GM19328 (cell line): Measurements from ENCODE around the gene TSPAN18.

ENCODE experiments used
- ATAC-seq: cut with Tn5 transposase; IDR thresholded peaks from one replicate; pipeline ENCODE4 v1.9.1; 2021; ENCODE audit warnings: mild to moderate bottlenecking, moderate library complexity; ENCODE audit not compliant: unreplicated experiment

Gene TSPAN18

DNA sequence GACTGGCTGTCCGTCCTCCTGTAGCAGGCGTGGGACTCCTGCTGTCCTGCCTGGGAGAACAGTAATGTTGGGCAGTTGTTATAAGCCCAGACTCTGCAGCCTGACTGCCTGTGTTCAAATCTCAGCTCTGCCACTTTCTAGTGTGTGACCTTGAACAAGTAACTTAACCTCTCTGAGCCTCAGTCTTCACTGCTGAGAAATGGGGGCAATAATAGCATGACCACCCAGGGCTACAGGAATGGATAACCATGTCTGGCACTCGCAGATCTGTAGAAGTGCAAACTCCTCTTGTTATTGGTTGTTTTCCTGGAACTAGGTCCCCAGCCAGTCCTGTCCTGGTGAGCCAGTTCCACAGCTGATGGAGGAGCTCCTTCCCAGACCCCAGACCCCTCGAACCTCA is 154.2 kb downstream of the TSPAN18 start:
- no peak for ATAC-seq

DNA sequence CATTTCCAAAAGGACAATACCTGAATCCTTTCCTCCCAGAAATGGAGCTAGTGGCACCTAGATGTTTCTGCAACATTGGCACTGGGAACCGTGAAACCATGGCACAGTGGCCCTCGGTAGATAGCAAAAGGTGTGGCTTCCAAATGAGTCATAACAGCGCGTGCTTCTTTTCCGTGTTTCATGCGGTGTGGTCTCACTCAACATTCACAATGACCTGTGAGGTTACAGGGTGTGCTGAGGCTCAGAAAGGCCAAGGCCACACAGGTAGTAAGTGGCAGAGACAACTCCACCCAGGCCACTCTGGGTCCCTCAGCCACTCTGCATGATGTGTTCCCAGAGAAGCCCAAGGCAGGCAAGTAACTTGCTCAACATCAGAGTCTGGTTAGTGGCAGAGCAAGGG is 156.5 kb downstream of the TSPAN18 start:
- no peak for ATAC-seq

DNA sequence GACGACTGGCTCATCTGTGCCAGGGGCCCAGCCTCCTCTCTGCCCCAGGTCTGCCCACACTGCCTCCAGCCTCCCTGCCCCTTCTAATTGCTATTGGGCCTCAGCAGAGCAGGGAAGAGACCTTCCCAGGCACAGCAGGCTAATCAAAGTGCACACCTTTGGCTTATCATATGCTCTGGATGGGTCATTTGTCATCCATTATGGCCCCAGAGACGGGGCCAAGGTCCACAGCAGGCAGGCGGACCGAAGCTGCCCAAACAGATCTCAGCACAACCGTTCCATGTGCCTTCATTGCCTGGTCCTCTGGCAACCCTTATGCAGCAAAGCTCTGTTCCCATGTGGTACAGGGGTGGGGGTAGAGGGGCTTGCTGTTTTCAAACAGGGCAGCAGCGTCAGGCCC is 157.3 kb downstream of the TSPAN18 start:
- no peak for ATAC-seq

DNA sequence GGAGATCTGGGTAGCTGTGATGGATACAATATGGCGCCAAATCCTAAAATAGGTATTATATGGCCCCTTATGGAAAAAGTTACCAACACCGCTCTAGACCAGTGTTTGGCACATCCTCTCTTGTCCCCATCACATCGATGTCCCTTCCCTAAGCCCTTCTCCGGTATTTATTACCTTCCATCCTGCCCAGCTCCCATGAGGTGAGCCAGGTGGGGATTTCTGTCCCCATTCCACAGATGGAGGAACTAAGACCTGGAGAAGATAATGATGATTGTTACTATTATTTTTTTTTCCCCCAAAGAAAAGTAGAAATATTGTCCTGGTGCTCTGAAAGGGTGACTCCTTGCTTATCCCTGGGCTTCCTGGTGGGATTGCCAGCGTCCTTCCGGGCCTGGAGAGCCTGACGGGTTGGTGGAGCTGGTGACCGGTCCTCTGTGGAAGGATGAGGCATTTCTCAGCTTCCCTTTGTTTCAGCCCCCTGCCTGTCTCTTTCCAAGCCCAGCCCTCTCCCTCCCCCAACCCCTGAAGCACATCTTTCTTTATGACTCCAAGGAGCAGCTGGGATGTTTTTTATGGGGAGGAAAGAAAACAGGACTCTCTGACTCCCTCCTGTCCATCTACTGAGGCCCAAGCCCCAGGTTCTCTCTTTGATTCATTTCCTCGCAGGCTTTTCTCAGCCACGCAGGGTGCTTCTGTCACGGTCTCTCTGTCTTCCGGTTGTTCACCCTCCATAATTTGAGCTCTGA is 158.5 kb downstream of the TSPAN18 start:
- no peak for ATAC-seq

DNA sequence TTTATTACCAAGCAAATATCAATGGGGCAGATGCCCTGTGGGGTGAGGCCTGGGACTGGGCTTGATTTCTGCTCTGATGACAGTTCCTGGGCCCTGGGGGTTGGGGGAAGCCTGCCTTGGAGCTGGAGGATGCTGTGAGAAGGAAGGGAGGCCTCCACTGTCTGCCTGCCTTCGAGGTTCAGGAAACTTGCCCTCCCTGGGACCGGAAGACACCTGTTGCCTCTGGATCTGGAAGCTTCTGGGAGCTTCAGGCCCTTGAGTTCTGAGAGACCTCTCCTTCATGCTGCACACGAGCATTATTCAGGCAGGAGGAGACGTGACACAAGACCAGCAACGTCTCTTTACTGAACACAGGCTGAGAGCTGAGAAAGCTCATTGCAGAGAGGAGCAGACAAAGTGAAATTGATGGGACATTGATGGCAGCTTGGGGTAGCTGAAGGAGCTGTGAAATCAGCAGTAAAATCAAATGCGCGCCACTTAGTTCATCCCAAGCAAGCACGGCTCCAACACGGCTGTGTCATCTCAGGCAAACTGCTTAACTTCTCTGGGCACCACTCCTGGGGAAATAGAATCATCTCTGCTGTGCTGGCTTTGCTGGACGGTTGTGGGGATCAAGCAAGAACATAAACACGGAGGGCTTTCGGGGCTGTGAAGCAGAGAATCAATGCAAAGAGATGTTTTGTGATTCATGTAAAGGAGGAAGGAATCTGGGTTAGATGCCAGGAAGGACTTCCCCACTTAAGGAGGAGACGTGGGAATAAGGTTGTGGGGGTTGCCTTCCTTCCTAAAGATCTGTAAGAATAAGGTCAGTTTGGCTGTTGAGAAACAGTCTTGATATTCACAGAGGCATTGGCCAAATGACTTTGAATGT is 159.4 kb downstream of the TSPAN18 start:
- ATAC-seq: no peak

DNA sequence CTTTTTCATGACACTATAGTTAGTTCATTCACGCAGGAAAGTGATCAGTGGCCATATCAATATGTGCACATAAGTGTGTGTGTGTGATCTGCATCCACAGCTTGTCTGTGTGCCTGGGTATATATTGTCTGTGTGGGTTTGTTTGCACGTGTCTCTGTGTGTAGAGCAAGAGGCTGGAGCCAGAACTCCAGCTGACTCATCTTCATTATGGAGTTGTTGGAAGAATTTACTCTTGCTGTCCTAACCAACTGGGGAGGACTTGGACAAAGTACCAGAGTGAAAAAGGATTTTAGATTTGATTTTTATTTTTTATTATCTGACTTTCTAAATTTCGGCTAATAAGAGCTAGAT is 160.0 kb downstream of the TSPAN18 start:
- ATAC-seq: no peak

DNA sequence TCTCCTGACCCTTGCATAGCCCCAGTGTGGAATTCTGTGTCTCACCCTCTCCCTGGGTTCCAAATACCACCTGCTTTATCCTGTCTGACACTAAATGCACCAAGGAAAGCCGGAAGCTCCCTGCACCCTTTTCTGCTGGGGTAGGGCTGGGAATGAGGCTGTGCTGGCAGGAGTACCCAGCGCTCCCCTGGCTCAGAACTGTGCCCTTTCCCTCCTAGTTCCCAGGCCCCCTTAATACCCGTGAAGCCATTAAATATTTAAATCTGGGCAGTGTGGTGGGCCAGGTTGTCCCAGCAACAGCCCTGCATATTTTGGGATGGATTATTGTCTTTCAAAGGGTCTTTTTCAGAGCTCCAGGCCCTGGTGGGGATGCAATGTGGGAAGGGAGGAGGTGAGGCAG is 160.9 kb downstream of the TSPAN18 start:
- no peak for ATAC-seq

DNA sequence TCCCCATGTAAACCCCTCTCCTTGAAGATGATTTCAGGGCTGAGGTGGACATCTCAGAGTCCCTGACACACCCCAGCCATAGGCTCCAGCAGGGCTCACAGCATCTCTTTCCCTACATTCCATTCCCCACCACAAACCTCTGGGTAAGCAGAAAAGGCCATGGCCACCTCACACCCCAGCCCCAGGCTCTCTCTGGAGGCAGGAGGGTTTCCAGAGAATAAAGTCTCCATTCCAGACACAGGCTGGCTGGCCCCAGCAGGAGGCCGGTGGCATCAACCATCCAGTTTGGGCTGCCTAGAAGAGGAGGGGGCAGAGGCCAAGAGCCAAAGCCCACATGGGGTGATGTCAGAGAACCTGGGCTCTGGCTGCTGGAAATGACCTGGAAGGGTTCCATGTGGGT is 162.5 kb downstream of the TSPAN18 start:
- no peak for ATAC-seq

DNA sequence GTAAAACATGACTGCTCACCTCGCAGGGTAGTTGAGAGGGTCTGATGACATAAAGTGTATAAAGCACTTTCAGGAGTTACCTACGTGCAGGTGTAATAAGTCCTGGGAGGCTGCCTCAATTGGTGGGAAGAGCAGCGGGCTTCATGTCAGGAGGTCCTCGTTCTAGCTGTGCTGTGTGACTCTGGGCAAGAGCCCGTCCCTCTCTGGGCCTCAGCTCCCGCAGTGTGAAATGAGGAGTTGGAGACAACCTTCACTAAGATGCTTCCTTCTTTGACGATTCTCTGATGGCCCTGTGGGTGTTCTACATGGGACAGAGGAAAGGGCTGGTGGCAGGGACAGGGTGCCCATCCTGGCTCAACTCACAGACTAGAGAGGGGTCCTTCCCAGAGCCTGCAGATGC is 166.1 kb downstream of the TSPAN18 start:
- ATAC-seq: no peak

DNA sequence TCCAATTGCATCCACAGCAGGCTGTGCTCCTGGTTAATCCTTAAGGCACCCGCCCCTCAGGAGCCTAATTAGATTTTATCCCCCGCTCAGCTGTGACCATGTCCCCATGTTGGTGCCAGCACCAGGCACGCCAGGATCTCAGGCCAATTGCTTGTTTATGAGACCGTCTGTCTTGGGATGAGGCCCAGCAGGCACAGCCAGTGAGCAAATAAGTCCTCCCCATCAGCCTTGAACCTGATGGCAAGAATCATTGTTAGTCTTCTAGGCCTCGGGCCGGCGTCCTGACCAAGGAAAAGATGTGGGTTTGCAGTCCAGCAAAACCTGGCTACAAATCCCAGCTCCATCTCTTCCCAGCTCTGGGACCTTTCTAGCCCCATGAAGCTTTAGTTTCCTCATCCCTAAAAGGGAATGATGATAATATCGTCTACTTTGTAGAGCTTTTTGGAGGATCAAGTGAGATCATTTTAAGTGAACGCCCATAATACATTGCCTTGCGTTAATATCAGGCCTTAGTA is 166.6 kb downstream of the TSPAN18 start:
- ATAC-seq: no peak

DNA sequence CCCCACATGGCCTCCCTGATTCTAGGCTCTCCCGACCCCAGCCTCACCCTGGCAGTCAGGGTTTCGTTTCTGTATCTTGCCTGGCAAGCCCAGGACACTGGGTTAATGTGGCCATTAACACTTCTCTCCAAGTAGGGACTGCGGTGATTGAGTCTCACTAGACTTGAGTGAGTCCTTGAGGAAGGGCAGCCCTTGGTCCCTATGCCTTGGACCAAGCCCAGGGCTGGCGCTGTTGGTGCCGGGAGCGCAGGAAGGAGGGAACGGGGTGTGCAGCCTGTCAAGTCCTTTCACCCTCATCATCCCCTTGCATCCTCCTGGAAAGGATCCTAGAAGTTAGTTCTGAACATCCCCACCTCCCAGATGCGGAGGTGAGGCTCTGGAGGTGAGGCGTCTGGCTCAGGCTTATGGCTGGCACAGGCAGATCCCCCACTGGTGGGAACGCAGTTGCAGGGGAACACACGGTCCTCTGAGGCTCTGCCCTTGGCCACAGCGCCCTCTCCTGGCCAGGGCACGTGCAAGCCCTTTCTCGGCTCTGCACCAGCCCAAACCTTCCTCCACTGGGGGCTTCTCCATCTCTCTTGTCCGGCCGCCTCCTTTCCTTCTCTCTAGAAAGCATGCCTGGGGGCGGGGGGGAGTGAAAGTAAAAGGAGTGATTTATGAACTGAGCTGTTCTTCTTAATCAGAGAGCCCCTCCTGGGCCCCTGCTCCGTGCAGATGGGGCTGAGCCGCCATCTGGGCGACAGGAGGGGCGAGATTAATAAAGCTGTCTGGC is 167.3 kb downstream of the TSPAN18 start:
- no peak for ATAC-seq

DNA sequence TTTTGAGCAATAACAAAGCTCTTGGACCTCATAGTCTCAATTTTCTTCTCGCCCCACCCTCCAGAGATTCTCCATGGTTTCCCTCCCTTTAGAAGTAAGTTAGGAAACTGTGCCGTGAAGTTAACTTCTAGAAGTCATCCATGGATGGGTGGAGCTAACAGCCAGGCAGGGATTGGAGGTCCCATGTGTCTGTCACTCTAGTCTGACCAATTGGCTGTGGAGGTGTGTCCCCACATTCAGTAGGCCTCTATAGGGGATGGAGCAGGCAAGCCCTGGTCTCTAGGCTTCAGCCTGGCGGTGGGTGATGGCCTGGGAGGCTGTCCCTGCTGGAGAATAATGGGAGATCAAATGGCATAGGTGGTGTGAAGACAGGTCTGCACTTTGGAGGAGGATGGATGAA is 173.2 kb downstream of the TSPAN18 start:
- ATAC-seq: no peak

DNA sequence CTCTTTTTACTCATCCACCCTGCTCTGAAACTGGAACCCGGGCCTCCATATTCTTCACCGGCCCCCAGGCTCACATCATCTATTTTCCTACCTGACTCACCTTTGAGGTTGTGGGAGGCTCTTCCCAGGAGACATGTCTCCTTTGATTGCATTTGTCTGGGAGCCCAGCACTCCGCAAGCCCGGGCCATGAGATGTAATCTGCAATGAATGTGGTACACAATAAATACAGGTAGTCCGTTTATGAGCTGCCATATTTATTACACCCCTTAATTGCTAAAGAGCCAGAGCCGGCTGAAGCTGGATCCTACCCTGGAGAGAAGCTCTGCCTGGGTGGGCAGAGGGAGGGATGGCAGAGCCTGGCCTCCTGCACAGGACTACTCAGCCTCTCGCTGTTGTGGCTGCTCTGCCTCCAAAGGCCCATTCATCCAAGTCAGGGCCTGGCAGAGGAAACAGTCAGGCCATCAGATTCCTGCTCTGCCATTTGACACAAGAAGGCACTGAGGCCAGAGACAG is 174.4 kb downstream of the TSPAN18 start:
- no peak for ATAC-seq

DNA sequence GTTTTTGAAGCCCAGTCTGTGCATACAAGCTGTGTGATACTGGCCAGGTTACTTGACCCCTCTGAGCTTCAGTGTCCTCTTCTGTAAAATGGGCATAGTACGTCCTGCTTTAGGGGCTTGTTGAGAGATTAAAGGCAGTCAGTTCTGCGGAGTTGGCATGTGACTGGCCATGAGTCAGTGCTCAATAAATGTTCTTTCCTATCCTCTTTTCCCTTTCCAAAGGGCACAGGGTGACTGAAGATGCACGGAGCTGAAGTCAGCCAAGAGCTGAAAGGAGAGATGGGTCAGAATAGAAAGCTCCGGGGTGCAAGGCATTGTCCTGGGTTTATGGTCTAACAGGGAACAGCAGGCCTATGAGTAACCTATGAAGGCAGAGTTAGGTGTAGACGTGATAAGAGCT is 175.0 kb downstream of the TSPAN18 start:
- ATAC-seq: no peak

DNA sequence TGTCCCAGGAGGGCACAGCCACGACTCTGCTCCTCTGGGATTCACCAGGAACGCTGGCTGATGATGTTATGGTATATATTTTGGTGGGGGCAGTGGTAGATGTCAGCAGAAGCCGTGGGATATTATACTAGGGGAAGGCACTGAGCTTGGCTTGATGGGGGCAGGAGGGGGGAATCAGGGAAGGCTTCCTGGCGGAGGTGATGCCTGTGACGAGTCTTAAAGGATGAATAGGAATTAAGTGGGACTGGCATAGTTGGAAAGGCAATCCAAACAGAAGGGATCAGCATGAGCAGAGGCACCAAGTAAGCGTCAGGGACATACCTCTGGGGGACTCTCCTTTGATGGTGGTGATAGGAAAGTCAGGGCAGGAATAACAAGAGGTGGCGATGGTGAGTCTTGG is 176.3 kb downstream of the TSPAN18 start:
- ATAC-seq: no peak

DNA sequence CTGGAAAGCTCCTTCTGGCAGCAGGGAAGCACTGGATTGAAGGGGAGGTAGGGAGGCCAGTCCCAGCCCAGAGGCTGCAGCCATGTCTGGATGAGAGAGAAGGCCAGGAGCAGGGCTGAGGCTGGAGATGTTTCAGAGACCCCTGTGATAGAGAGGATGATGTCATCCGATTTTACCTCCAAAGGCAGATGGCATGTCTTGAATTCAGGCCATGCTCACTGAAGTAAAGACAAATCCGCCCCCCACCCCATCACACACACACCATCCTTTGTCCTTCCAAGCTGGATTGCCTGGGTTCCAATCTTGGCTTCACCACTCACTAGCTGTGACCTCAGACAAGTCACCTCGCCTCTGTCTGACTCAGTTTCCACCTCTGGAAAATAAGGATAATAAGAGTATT is 176.8 kb downstream of the TSPAN18 start:
- no peak for ATAC-seq

DNA sequence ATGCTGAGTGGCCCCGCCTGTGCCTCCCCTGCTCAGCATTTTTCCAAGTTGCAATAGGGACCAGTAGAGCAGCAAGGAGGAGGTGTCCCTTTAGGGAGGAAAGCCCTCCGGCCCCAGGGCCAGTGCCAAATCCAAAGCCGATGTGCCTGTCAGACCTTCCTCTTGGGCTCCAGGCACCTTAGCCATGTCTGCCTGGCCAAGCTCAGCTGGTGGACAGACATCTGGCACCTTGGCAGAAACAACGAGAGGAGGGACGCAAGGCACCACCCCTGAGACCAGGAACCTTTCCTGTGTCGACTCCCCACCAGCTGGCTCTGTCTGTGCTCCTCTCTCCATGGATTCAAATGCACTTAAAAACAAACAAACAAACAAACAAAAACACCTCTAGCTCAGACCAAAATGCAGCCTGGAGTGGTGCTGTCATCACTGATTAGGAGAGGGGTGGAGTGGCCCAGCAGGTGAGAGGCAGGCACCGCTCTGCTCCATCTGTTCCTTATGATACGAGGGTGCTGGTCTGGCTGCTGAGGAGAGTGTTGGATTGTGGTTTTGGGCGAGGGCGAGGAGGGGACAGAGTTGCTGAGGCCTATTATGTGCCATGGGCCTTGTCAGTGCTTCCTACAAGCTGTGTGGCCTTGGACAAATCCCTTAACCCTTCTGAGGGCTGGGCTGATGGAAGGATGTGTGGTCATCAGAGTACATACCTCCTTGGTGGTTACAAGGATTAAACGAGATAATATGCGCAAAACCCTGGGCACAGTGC is 177.7 kb downstream of the TSPAN18 start:
- ATAC-seq: no peak

DNA sequence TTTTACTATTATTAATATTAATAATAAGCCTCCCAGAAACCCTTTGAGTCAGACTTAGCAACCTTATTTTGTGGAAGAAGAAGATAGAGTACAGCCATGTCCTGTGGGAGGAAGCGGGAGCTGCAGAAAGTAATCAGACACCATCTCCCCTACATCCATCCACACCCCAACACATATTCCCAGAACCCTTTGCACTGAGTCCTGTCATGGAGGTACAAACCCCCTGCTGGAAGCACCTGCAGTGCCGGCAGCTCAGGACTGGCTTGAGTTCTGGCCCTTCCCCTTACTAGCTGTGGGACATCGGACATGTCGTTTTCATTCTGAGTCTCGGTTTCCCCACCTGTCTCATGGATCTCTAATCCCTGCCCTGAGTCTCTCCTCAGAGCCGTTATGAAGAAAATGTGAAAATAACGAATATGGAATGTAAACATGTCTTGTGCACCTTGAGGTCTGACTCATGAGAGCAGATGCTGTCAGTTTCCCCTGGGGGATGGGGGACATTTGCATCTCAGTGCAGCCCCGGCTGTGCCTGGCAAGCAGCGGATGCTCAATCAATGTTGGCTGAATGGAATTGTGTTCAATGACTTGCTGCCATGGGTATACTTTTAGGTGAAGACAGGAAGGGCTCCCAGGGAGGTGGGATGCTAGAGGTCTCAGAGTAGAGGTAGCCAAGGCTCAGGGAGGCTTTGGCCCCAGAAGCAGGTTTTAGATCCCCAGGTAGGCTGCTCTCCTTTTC is 178.5 kb downstream of the TSPAN18 start:
- no peak for ATAC-seq

DNA sequence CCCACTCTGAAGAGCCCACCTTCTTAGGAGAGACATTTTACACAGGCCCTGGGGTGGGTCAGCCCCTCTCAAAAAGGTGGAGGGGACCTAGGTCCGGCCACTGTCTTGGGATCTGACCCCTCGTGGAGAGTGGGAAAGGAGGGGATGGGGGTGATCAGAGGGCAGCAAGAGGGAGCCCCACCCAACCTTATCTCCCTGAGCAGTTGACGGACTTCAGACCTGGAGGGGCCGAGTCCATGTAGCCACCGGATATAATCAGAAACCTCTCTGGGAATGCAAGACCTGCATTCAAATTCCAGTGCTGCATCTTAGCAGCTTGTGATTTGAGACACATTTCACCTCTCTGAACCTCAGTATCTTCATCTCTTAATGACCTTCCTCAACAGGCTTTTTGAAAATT is 179.9 kb downstream of the TSPAN18 start:
- ATAC-seq: no peak

DNA sequence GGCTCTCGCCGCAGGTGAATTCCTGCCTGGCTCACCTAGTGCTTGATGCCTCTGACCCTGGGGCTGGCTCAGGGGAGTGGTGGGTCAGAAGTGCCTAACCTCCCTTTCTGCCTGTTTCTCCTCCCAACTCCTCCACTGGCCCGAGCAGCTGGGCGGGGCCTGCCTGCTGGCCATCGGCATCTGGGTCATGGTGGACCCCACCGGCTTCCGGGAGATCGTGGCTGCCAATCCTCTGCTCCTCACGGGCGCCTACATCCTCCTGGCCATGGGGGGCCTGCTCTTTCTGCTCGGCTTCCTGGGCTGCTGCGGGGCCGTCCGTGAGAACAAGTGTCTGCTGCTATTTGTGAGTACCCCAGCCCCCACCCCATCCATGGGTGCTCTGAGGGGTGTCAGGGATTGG is 182.8 kb downstream of the TSPAN18 start:
- no peak for ATAC-seq
